HepG2 (cell line): ENCODE measurements around the gene KMT2E. TPM values are rescaled to one million over a fixed set of nuclear protein-coding genes. Genes with fewer than 3 reads are reported as not detected.

Experiments used
- AGO1 ChIP-seq: fragments of 200-400 bp; formaldehyde crosslinking; IDR thresholded peaks from 2 replicates; pipeline ENCODE4 v1.6.1; 2017; ENCODE audit warnings: mild to moderate bottlenecking, low read depth, low read length, moderate library complexity; ENCODE audit not compliant: poor library complexity, severe bottlenecking
- ASH2L ChIP-seq: fragments of 300-600, 200-600 bp; sonication (generic); IDR thresholded peaks from 2 replicates; pipeline ENCODE4 v1.7.0; 2017; ENCODE audit warnings: low read depth, mild to moderate bottlenecking, moderate library complexity, mixed read lengths, low read length; ENCODE audit not compliant: insufficient read length
- BORCS8-MEF2B ChIP-seq: sonication (generic); formaldehyde crosslinking; IDR thresholded peaks from 2 replicates; pipeline ENCODE4 v1.8.0; 2022; ENCODE audit warnings: mild to moderate bottlenecking, missing genetic modification reagents
- CREB1 ChIP-seq, 2 experiments: fragments of 450-650 bp in 1 of 2; IDR thresholded peaks; 2 replicates each; pipeline ENCODE4 v1.6.1; 2016 to 2017; ENCODE audit warnings: control low read depth in 1 of 2, mild to moderate bottlenecking in 1 of 2, missing compliant biosample characterization in 1 of 2, missing genetic modification characterization in 1 of 2
- ELF1 ChIP-seq: sonication (generic); formaldehyde crosslinking; IDR thresholded peaks from 2 replicates; pipeline ENCODE4 v1.4.0; 2020; ENCODE audit warnings: missing genetic modification reagents
- HES4 ChIP-seq: sonication (generic); formaldehyde crosslinking; IDR thresholded peaks from 2 replicates; pipeline ENCODE4 v1.9.0; 2021; ENCODE audit warnings: mild to moderate bottlenecking, missing genetic modification reagents, borderline replicate concordance
- HIVEP1 ChIP-seq: sonication (generic); formaldehyde crosslinking; IDR thresholded peaks from 2 replicates; pipeline ENCODE4 v1.4.0; 2020; ENCODE audit warnings: mild to moderate bottlenecking, missing genetic modification reagents
- HOXD1 ChIP-seq: sonication (generic); formaldehyde crosslinking; IDR thresholded peaks from 2 replicates; pipeline ENCODE4 v1.5.0; 2020; ENCODE audit warnings: missing genetic modification reagents
- JUNB ChIP-seq: sonication (generic); formaldehyde crosslinking; IDR thresholded peaks from 2 replicates; pipeline ENCODE4 v1.8.0; 2022; ENCODE audit warnings: missing genetic modification reagents, mild to moderate bottlenecking, borderline replicate concordance
- KLF6 ChIP-seq: IDR thresholded peaks from 2 replicates; pipeline ENCODE4 v1.8.0; 2016; ENCODE audit warnings: missing biosample characterization, missing genetic modification reagents
- MBD4 ChIP-seq: IDR thresholded peaks from 2 replicates; pipeline ENCODE4 v1.6.1; 2012; ENCODE audit warnings: low read length, inconsistent platforms, borderline replicate concordance
- MYNN ChIP-seq: sonication (generic); formaldehyde crosslinking; IDR thresholded peaks from 2 replicates; pipeline ENCODE4 v1.4.0; 2020; ENCODE audit warnings: mild to moderate bottlenecking, low read depth, missing genetic modification reagents
- POLR2A ChIP-seq, 2 experiments: IDR thresholded peaks; 2 replicates each; pipeline ENCODE4 v1.6.1; 2011; ENCODE audit warnings: low read depth in 2 of 2, low read length in 2 of 2, mild to moderate bottlenecking in 1 of 2, moderate library complexity in 1 of 2; ENCODE audit not compliant: insufficient read depth in 1 of 2
- POLR2G ChIP-seq: fragments of 200-400 bp; formaldehyde crosslinking; IDR thresholded peaks from 2 replicates; pipeline ENCODE4 v1.6.1; 2018; ENCODE audit warnings: mild to moderate bottlenecking, low read depth, low read length, moderate library complexity
- PTBP1 ChIP-seq: fragments of 200-400 bp; formaldehyde crosslinking; IDR thresholded peaks from 2 replicates; pipeline ENCODE4 v1.6.1; 2018; ENCODE audit warnings: low read length, low read depth; ENCODE audit not compliant: poor library complexity, severe bottlenecking
- SOX5 ChIP-seq: IDR thresholded peaks from 2 replicates; pipeline ENCODE4 v1.6.1; 2016; ENCODE audit warnings: borderline replicate concordance
- SSRP1 ChIP-seq: IDR thresholded peaks from 2 replicates; pipeline ENCODE4 v1.6.1; 2016; ENCODE audit warnings: control low read depth
- TP53 ChIP-seq: sonication (generic); formaldehyde crosslinking; conservative IDR thresholded peaks from 2 replicates; pipeline ENCODE4 v1.4.0; 2020; ENCODE audit warnings: missing genetic modification reagents
- ZFAT ChIP-seq: sonication (generic); formaldehyde crosslinking; conservative IDR thresholded peaks from 2 replicates; pipeline ENCODE4 v1.8.1; 2023; ENCODE audit warnings: missing genetic modification reagents, inconsistent platforms
- ZFY ChIP-seq: sonication (generic); formaldehyde crosslinking; IDR thresholded peaks from 2 replicates; pipeline ENCODE4 v1.4.0; 2020; ENCODE audit warnings: missing genetic modification reagents
- ZNF136 ChIP-seq: sonication (generic); formaldehyde crosslinking; IDR thresholded peaks from 2 replicates; pipeline ENCODE4 v1.8.1; 2022; ENCODE audit warnings: low read depth, mild to moderate bottlenecking, moderate library complexity, missing genetic modification reagents
- ZNF383 ChIP-seq: sonication (generic); formaldehyde crosslinking; IDR thresholded peaks from 2 replicates; pipeline ENCODE4 v1.4.0; 2020; ENCODE audit warnings: missing genetic modification reagents, mild to moderate bottlenecking, borderline replicate concordance
- ZSCAN12 ChIP-seq: sonication (generic); formaldehyde crosslinking; IDR thresholded peaks from 2 replicates; pipeline ENCODE4 v1.9.0; 2021; ENCODE audit warnings: mild to moderate bottlenecking, missing genetic modification reagents
- ZSCAN21 ChIP-seq: sonication (generic); formaldehyde crosslinking; IDR thresholded peaks from 2 replicates; pipeline ENCODE4 v1.8.0; 2022; ENCODE audit warnings: mild to moderate bottlenecking, missing genetic modification reagents, moderate library complexity, borderline replicate concordance
- ZZZ3 ChIP-seq: sonication (generic); formaldehyde crosslinking; IDR thresholded peaks from 2 replicates; pipeline ENCODE4 v1.4.0; 2020; ENCODE audit warnings: missing genetic modification reagents, mild to moderate bottlenecking, borderline replicate concordance
- polyA plus RNA-seq, 8 experiments: library from polyadenylated mRNA; depleted of rRNA in 3 of 8; stranded (reverse) in 7 of 8; unstranded in 1 of 8; fragments of >200 nt; fragmentation: Illumina TruSeq in 4 of 8; extraction: Trizol in 4 of 8; gene quantifications; 2 replicates each; pipeline versions ENCODE4 v1.2.1 to v1.2.3, GENCODE V29; 2011 to 2016; ENCODE audit warnings: low read depth in 4 of 8, missing spikeins in 1 of 8, mixed read lengths in 1 of 8; ENCODE audit not compliant: insufficient read depth in 1 of 8
- total RNA-seq, 5 experiments: library from RNA; depleted of rRNA; stranded (reverse); fragments of >200 nt; fragmentation: Illumina TruSeq; extraction: Trizol; gene quantifications; 2 replicates each; pipeline ENCODE4 v1.2.3, GENCODE V29; 2016; ENCODE audit warnings: low read depth in 1 of 5
- TF ChIP-seq, protein P1 (sequence below): sonication (generic); formaldehyde crosslinking; IDR thresholded peaks from 2 replicates; pipeline ENCODE4 v1.5.1; 2020; ENCODE audit warnings: mild to moderate bottlenecking, missing genetic modification reagents, borderline replicate concordance
- TF ChIP-seq, protein P2 (sequence below): sonication (generic); formaldehyde crosslinking; IDR thresholded peaks from 2 replicates; pipeline ENCODE4 v1.8.1; 2023; ENCODE audit warnings: missing genetic modification reagents, mild to moderate bottlenecking, borderline replicate concordance
- TF ChIP-seq, protein P3 (sequence below): sonication (generic); formaldehyde crosslinking; IDR thresholded peaks from 2 replicates; pipeline ENCODE4 v1.4.0; 2020; ENCODE audit warnings: missing genetic modification reagents

Gene KMT2E
- total and polyA plus RNA-seq, 2 of the 13 experiments (the other 11 are each of a cell fraction or from before 2014, with no cell fraction given): 6.3 to 24.4 TPM

DNA sequence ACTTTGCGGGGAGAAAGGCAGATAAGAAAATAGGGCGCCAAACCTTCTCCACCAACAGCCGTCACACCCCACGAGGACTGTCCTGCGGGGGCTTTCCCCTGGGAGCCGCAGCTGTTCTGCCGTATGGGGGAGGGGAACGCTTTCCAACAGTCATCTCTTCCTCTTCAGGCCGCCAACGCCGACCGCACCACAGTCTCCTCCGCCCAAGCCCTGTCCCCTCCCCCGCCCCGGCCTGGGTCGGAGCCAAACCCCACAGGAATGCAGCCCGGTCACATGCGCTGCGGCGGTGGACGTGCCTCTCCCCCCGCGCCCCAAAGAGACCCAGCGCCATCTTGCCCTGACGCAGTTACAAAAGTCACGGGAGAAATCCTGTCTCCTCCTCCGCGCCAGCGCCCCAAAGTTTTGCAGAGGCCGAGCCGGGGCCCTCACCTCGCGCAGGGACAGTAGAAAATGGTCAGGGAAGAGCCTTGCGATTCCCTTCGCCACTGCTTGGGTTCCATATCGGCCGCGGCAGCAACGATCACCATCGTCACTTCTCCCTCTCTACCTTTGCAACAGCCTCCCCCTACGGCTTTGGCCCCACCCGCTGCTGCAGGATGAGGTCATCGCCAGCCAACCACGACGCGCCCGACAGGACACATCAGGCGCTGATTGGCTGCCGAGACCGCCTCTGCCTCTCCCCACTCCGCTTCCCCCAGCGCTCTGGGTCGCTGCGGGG is 1.3 kb upstream of the KMT2E start (continued):
- TF ChIP-seq JUNB (CRISPR knock-in tag) (peak; percentile 82; the same call in 1 of the 2 replicates), POLR2G (no peak; the same call in 1 of the 2 replicates), AGO1 (peak; percentile 83), SSRP1 (CRISPR knock-in tag) (no peak), ZFAT (CRISPR knock-in tag) (0 out of 2 replicates have a peak, but pooled peaks have one; percentile 15), MYNN (CRISPR knock-in tag) (no peak), ZZZ3 (peak; percentile 89; the same call in 1 of the 2 replicates), ZNF136 (CRISPR knock-in tag) (no peak), HIVEP1 (CRISPR knock-in tag) (peak; percentile 92), HOXD1 (CRISPR knock-in tag) (peak; percentile 37; the same call in 1 of the 2 replicates), ZNF383 (CRISPR knock-in tag) (no peak; the same call in 1 of the 2 replicates), BORCS8-MEF2B (CRISPR knock-in tag) (peak; percentile 87; the same call in 1 of the 2 replicates), PTBP1 (no peak), HES4 (CRISPR knock-in tag) (no peak), ZSCAN21 (CRISPR knock-in tag) (peak; percentile 79; the same call in 1 of the 2 replicates), ASH2L (peak; percentile 77), SOX5 (CRISPR knock-in tag) (peak; percentile 46; the same call in 1 of the 2 replicates), CREB1 (IDR thresholded peaks at IDR 0.05) (peak; percentile 86), CREB1 (CRISPR knock-in tag; IDR thresholded peaks at IDR 0.05) (peak; percentile 72), POLR2A (IDR thresholded peaks at IDR 0.05; ENCODE audit: insufficient read depth in 1 of 2, low read depth in 2 of 2, low read length in 2 of 2) (peak; percentile 77 to 91), ZFY (CRISPR knock-in tag) (peak; percentile 78), TP53 (CRISPR knock-in tag) (peak; percentile 64; the same call in 1 of the 2 replicates), ELF1 (CRISPR knock-in tag) (no peak; the same call in 1 of the 2 replicates), KLF6 (peak; percentile 92), ZSCAN12 (CRISPR knock-in tag) (no peak), MBD4 (no peak)
- TF ChIP-seq, protein P1, sequence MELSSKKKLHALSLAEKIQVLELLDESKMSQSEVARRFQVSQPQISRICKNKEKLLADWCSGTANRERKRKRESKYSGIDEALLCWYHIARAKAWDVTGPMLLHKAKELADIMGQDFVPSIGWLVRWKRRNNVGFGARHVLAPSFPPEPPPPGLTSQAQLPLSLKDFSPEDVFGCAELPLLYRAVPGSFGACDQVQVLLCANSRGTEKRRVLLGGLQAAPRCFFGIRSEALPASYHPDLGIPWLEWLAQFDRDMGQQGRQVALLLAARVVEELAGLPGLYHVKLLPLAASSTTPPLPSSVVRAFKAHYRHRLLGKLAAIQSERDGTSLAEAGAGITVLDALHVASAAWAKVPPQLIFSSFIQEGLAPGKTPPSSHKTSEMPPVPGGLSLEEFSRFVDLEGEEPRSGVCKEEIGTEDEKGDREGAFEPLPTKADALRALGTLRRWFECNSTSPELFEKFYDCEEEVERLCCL (CRISPR knock-in tag): peak; percentile 61; the same call in 1 of the 2 replicates
- TF ChIP-seq, protein P2, sequence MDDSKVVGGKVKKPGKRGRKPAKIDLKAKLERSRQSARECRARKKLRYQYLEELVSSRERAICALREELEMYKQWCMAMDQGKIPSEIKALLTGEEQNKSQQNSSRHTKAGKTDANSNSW: peak; percentile 100
- TF ChIP-seq, protein P3, sequence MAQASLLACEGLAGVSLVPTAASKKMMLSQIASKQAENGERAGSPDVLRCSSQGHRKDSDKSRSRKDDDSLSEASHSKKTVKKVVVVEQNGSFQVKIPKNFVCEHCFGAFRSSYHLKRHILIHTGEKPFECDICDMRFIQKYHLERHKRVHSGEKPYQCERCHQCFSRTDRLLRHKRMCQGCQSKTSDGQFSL: peak; percentile 89; the same call in 1 of the 2 replicates
